ENCODE data around the gene RNF112.

Gene RNF112

DNA sequence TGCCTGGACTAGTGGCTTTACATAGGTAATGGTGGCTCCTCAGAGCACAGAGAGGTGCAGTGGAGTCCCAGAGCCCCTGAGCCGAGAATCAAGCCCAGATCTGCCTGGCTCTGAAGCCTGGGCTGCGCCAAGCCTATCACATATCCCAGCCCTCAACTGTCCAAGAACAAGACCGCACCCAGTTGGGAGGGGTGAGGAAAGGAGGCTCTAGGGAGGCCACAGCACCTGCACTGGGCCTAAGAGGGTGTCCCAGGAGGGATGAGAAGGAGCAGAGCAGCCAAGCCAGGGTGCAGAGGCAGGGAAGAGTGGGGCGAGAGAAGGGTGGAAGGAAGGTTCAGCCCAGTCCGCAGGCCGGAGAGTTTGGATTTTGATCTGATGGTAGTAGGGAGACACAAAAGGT lies 941 bp upstream of the RNF112 start:
- in situ Hi-C loops (cut with MboI; ENCODE audit: low sequenced_read_pairs) = no loop called here

DNA sequence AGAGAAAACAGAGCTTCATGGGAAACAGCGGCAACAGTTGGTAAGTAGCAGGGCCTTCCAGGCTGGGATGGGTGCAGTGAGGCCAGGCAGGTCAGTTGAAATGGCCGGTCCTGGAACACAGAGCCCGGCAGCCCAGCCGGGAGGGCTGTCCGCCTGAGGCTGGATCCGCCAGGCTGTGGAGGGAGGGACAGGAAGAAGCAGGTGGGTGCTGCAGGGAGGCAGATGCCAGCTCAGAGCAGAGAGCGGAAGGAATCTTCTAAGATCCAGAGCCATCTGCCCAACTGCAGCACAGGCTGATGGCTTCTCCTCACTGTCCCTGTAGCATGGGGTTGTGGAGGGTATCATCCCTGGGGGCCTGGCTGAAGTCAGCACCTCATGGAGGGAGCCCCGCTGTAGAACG lies 599 bp downstream of the RNF112 start:
- in situ Hi-C loops (cut with MboI; ENCODE audit: low sequenced_read_pairs) = no loop called here

DNA sequence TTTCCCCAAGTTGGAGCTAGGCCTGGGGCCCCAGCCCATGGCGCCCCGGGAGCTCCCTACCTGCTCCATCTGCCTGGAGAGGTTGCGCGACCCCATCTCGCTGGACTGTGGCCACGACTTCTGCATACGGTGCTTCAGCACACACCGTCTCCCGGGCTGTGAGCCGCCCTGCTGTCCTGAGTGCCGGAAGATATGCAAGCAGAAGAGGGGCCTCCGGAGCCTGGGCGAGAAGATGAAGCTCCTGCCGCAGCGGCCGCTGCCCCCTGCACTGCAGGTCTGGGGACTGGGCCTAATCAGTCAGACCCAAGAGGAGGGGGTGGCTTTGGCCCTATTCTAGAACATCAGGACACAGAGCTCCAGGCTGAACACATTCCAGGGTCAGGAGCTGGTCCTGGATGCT lies 1.5 kb downstream of the RNF112 start:
- in situ Hi-C loops (cut with MboI; ENCODE audit: low sequenced_read_pairs) = no loop called here

DNA sequence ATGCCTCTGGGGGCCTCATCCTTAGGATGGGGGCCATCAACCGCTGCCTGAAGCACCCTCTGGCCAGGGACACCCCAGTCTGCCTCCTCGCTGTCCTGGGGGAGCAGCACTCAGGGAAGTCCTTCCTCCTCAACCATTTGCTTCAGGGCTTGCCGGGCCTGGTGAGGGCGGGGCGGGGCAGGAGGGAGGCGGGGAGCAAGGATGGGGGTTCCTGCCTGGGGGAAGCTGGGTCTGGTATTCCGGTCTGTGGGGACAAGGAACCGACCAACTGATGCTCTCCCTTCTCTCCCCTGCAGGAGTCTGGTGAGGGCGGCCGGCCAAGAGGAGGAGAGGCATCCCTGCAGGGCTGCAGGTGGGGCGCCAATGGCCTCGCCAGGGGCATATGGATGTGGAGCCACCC lies 2.0 kb downstream of the RNF112 start:
- in situ Hi-C loops (cut with MboI; ENCODE audit: low sequenced_read_pairs) = no loop called here

- in situ Hi-C loops (cut with MboI; ENCODE audit: low sequenced_read_pairs) = no loop called here
These were observed 2.7 kb downstream of the RNF112 start for GRCh38 chr17:19413761-19414160.

DNA sequence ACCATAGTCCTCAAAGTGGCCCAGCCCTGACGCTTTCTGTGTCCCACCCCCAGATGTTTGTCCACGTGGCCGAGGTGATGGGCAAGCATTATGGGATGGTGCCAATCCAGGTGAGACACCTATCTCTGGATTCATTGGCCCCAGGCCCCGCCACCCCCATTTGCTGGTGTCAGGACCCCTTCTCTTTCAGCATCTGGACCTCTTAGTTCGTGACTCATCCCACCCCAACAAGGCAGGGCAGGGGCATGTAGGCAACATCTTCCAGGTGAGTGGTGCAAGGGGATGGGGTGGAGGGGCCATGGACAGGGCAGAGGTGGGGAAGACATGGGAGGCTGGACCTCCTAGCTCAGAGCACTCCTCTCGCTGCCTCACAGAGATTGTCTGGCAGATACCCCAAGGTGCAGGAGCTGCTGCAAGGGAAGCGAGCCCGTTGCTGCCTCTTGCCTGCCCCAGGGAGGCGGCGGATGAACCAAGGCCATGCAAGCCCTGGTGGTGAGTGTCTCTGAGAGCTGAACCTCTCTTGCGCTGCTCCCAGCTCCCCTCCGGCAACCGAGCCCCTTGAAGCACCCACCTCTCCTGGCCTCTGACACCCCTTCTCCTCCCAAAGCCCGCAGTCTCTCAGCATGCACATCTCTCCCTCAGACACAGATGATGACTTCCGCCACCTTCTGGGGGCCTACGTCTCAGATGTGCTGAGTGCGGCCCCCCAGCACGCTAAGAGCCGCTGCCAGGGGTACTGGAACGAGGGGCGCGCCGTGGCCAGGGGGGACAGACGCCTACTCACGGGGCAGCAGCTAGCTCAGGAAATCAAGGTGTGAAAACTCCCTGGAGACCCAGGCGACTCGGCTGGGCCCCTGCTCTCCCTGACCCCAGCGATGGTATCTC lies 3.6 kb downstream of the RNF112 start:
- in situ Hi-C loops (cut with MboI; ENCODE audit: low sequenced_read_pairs) = no loop called here

- in situ Hi-C loops (cut with MboI; ENCODE audit: low sequenced_read_pairs) = no loop called here
These were observed 4.3 kb downstream of the RNF112 start for GRCh38 chr17:19415311-19415710.

DNA sequence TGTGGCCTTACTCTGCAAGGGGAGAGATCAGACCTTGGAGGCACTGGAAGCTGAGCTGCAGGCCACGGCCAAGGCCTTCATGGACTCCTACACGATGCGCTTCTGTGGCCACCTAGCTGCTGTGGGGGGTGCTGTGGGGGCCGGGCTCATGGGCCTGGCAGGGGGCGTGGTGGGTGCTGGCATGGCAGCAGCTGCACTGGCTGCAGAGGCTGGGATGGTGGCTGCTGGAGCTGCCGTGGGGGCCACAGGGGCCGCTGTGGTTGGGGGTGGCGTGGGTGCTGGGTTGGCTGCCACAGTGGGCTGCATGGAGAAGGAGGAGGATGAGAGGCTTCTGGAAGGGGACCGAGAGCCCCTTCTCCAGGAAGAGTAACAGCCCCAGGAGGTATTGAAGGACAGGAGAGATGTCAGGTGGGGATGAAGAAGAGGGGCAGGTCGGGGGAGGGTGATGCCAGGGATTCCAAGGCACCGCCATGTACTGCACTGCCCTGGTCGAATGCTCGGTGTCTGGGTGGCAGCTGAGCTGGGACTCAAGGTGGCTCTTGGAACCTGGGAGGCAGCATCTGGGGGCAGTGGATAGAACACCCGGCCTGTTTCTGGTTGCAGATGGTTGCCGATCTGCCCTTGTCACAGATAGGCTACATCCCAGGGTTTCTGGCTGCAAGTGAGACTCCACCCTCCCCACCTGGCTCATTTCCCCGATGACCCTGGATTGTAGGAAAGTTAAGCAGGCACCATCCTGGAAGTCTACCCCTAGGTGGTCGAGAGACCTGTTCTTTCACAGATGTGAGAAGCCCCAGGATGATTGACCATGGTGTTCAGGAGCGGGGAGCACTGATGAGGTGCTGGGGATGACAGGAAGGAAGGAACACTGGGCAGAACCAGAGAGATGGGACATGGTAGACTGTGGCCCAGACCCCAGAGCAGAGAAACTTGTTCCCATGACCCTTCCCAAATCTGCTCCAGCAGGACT lies 5.1 kb downstream of the RNF112 start:
- in situ Hi-C loops (cut with MboI; ENCODE audit: low sequenced_read_pairs) = no loop called here

DNA sequence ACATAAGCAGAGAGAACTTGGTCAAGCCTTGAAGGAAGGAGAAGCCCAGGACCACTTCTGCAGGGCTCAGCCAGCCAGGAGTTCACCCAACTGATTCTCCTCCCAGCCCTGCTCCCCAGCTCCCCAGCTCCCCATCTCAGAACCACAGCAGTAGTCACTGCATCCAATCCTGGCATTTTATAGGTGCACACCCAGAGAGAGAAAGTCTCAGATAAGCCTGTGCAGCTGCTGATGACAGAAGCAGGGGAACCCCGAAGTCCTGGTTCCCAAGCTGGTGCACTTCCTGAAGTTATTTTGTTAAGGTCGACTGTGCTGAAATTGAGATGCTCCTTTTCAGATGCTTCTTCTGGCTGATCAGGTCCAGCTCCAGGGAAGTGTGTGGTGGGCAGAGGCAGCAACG lies 6.6 kb downstream of the RNF112 start:
- in situ Hi-C loops (cut with MboI; ENCODE audit: low sequenced_read_pairs) = no loop called here

DNA sequence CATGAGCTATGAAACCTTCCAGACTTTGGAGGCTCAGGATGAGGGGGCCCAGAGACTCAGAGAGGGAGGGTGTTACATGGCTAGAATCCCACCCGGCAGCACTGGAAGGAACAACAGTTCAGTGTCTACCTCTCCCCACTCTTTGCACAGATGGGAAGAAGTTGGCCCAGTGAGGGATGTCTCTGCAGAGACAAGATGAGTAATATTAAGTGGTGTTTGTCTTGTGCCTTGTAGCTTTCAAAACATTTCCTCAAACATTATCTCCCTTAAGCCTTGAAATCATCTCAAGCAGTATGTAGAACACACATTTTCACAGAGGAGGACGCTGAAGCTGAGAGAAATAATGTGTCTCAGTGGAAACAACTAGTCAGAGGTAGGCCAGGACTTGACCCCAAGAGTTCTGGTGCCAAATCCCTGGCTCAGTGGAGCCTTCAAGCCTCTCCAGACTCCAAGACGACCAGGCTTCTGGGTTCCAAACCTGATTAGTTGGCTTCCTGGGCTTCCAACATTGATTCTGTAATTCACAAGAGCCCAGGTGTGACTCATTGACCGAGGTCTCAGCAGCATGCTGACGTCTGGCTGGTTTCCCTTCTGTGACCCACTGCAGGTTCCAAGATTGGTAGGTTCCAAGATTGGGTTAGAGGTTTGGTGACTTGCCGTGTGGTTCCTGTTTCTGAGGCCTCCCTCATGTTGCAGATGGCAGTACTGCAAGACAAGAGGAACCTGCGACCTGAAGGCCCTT lies 7.4 kb downstream of the RNF112 start:
- in situ Hi-C loops (cut with MboI; ENCODE audit: low sequenced_read_pairs) = no loop called here

DNA sequence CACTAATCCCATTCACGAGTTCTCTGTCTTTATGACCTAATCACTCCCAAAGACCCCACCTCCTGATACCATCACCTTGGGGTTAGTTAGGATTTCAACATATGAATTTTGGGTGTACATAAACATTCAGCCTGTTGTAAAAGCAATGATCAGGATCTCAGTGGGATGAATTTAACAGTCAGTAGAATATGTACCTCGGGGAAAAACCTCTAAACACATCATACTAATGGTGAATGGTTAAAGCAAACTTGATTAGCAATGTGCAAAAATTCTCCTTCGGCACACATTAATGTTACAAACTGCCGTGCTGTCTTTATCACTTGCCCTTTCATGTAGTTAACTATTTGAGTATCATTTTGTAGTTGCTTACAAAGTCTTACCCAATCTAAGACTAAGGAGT lies 10.2 kb downstream of the RNF112 start:
- in situ Hi-C loops (cut with MboI; ENCODE audit: low sequenced_read_pairs) = no loop called here

DNA sequence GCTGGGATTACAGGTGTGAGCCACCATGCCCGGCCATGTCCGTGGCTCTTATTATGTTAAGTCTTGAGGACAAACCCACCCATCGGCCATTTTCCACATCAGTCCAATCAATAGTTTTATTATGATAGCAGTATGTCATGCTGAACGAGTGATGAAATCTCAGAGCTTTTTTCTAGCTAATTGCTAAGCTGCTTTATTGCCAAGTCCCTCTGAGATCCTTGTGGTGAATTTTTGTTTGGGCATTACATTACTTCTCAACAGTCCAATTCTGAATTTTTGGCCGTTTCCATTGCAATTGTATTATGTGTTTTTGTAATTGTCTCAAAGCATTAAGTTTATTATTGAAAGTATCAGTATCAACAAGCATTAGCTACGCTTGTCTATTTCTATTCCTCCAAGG lies 10.9 kb downstream of the RNF112 start:
- in situ Hi-C loops (cut with MboI; ENCODE audit: low sequenced_read_pairs) = no loop called here

GRCh38 chr17:19424934-19425868 lies 14.2 kb downstream of the RNF112 start:
- in situ Hi-C loops (cut with MboI; ENCODE audit: low sequenced_read_pairs) = no loop called here

GRCh38 chr17:19426631-19427030 lies 15.6 kb downstream of the RNF112 start:
- in situ Hi-C loops (cut with MboI; ENCODE audit: low sequenced_read_pairs) = no loop called here

DNA sequence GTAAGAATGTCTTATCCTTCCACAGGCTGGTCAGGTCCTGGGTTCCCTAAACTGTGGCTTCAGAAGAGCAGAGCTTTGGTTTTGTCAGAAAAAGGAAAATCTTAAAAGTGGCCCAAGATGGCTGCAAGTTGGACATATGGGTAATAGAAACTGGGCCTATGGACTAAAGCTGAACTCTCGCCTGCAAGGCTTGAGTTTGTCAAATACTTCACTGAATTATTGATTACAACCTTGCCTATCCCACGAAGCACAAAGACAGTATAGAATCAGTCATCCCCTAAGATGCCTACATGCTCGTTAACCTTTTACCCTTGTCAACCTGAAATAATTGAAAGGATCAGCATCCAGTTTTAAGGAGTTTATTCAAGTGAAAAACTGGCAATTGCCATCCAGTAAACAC lies 20.7 kb downstream of the RNF112 start:
- in situ Hi-C loops (cut with MboI; ENCODE audit: low sequenced_read_pairs) = no loop called here

DNA sequence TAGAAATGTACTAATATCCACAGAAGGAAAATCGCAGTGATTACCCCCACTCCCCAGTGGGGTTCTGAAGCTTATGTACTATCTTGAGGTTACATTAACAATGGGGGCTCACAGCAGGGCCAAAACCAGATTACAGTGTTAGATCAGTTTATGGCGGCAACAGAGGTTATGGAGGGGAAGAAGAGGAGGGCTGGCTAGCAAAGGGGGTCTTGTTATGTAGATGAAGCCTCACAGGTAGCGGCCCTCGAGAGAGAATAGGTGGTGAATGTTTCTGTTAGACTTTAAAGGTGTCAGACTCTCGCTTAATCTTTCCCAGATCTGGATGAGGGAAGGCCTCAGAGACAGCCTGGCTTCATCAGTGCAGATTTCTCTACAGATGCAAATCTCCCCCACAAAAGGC lies 22.2 kb downstream of the RNF112 start:
- in situ Hi-C loops (cut with MboI; ENCODE audit: low sequenced_read_pairs) = no loop called here

GRCh38 chr17:19433727-19434340 lies 22.8 kb downstream of the RNF112 start:
- in situ Hi-C loops (cut with MboI; ENCODE audit: low sequenced_read_pairs) = no loop called here

DNA sequence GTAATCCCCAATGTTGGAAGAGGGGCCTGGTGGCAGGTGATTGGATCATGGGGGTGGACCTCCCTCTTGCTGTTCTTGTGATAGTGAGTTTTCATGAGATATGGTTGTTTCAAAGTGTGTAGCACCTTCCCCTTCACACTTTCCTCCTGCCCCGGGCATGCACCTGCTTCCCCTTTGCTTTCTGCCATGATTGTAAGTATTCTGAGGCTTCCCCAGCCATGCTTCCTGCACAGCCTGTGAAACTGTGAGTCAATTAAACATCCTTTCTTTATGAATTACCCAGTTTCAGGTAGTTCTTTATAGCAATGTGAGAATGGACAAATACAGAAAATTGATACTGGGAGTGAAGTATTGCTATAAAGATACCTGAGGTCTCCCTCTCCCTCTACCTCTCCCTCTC lies 29.4 kb downstream of the RNF112 start:
- in situ Hi-C loops (cut with MboI; ENCODE audit: low sequenced_read_pairs) = loop anchor here (10.0 kb wide), 1 partner anchor 76 kb away; the partner anchor contains the start of gene B9D1

DNA sequence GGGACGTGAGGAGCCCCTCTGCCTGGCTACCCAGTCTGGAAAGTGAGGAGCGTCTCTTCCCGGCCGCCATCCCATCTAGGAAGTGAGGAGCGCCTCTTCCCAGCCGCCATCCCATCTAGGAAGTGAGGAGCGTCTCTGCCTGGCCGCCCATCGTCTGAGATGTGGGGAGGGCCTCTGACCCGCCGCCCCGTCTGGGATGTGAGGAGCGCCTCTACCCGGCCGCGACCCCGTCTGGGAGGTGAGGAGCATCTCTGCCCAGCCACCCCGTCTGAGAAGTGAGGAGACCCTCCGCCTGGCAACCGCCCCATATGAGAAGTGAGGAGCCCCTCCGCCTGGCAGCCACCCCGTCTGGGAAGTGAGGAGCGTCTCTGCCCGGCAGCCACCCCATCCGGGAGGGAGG lies 30.3 kb downstream of the RNF112 start:
- in situ Hi-C loops (cut with MboI; ENCODE audit: low sequenced_read_pairs) = loop anchor here (10.0 kb wide), 1 partner anchor 76 kb away; the partner anchor contains the start of gene B9D1
